Measurements from ENCODE around the gene EIPR1. TPM values are rescaled to one million over a fixed set of nuclear protein-coding genes. Genes with fewer than 3 reads are reported as not detected.

EIPR1 gene
- polyA plus RNA-seq, 2 of the 4 experiments (the other 2 are of a cell fraction) = 55.0 to 65.0 TPM

DNA sequence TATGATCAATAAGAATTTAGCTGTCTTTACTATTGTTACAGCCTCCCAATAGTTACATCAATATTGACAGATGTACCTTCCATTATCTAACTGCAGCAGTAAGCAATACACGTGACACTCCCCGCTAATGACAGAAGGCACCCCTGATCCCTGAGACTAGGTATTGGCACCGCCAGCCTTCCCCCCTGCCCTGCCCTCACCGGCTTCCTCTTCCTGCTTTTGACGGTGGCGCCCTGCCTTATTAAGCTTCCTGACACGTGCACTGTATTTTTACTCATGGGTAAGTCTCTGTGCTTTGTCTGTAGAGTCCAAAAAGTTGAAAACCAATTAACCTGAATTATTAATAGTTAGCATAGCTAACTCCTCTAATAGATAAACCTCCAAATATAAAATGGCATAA lies 223.5 kb downstream of the EIPR1 start:
- Histone ChIP-seq H3K4me1 (peaks cover 6% of the 10 kb centered on the region; the same call in 1 of the 3 replicates), H3K27ac (no peak overlapping the region), H3K9me3 (no peaks in the 10 kb centered on the region), H3K4me2 (no peak overlapping the region), H3K4me3 (no peak overlapping the region)
- 91% methylated on average over 7 of the region's 7 CpGs for WGBS (ENCODE audit: missing lambda C conversion rate)
- FAIRE-seq = no peak
- no peak for DNase-seq (ENCODE audit: low read depth in 1 of 2, low spot score in 1 of 2)
- no peak for ATAC-seq
- TF ChIP-seq HOXB13 (CRISPR knock-in tag; IDR thresholded peaks at IDR 0.05; ENCODE audit: low read depth) (no peak), ATOH8 (CRISPR knock-in tag; IDR thresholded peaks at IDR 0.05; ENCODE audit: low read depth) (no peak), PHF8 (IDR thresholded peaks at IDR 0.05; ENCODE audit: borderline replicate concordance, low read depth) (no peak), POLR2AphosphoS2 (conservative IDR thresholded peaks at IDR 0.05; ENCODE audit: low read length) (no peak), E2F6 (IDR thresholded peaks at IDR 0.05; ENCODE audit: borderline replicate concordance, low read depth) (no peak)
- ChIA-PET POLR2A (no interaction called here), CTCF (no interaction called here)

DNA sequence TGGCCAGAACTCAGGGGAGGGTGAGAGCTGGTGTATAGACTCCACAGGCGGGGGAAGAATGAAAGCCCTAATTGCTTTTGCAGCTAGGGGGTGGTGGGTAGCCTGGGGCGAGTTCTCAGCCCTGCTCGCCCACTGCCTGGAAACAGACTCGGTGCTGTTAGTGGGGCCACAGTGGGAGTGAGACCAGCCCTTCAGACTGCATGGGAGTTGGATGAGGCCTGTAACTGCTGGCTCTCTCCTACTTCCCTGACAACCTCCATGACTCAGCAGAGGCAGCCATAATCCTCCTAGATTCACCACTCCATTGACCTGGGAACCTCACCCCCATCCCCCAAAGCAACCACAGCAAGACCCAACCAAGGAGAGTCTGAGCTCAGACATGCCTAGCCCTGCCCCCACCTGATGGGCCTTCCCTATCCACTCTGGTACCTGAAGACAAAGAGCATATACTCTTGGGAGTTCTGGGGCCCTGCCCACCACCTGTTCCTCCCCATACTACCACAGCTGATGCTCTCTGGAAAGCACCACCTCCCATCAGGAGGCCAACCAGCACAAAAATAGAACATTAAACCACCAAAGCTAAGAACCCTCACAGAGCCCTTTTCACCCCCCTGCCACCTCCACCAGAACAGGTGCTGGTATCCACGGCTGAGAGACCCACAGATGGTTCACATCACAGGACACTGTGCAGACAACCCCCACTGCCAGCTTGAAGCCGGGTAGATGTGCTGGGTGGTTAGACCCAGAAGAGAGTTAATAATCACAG lies 226.3 kb downstream of the EIPR1 start:
- POLR2A ChIA-PET = no interaction called here
- DNase-seq (ENCODE audit: low read depth in 1 of 2, low spot score in 1 of 2) = no peak
- CTCF ChIA-PET = no interaction called here
- H3K4me2 ChIP-seq = no peak overlapping the region
- no peak for FAIRE-seq
- H3K27ac ChIP-seq = peak overlapping the region in 1 of 2 experiments; percentile 36; a peak in 2 of 6 replicates
- H3K4me1 ChIP-seq = peaks cover 6% of the 10 kb centered on the region; the same call in 1 of the 3 replicates
- ATAC-seq = no peak
- no peak overlapping the region for H3K4me3 ChIP-seq
- 87% methylated on average over 6 of the region's 6 CpGs for WGBS (ENCODE audit: missing lambda C conversion rate)
- H3K9me3 ChIP-seq = no peaks in the 10 kb centered on the region
- TF ChIP-seq KDM1A (IDR thresholded peaks at IDR 0.05; ENCODE audit: low read depth) = no peak
- no peak for TF ChIP-seq FOSB (CRISPR knock-in tag; IDR thresholded peaks at IDR 0.05)
- TF ChIP-seq USF2 (IDR thresholded peaks at IDR 0.05) = no peak
- no peak for TF ChIP-seq HES2 (IDR thresholded peaks at IDR 0.05)
- TF ChIP-seq NFE2L2 (conservative IDR thresholded peaks at IDR 0.05; ENCODE audit: low read length) = no peak
- TF ChIP-seq, protein P1, sequence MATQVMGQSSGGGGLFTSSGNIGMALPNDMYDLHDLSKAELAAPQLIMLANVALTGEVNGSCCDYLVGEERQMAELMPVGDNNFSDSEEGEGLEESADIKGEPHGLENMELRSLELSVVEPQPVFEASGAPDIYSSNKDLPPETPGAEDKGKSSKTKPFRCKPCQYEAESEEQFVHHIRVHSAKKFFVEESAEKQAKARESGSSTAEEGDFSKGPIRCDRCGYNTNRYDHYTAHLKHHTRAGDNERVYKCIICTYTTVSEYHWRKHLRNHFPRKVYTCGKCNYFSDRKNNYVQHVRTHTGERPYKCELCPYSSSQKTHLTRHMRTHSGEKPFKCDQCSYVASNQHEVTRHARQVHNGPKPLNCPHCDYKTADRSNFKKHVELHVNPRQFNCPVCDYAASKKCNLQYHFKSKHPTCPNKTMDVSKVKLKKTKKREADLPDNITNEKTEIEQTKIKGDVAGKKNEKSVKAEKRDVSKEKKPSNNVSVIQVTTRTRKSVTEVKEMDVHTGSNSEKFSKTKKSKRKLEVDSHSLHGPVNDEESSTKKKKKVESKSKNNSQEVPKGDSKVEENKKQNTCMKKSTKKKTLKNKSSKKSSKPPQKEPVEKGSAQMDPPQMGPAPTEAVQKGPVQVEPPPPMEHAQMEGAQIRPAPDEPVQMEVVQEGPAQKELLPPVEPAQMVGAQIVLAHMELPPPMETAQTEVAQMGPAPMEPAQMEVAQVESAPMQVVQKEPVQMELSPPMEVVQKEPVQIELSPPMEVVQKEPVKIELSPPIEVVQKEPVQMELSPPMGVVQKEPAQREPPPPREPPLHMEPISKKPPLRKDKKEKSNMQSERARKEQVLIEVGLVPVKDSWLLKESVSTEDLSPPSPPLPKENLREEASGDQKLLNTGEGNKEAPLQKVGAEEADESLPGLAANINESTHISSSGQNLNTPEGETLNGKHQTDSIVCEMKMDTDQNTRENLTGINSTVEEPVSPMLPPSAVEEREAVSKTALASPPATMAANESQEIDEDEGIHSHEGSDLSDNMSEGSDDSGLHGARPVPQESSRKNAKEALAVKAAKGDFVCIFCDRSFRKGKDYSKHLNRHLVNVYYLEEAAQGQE (IDR thresholded peaks at IDR 0.05) = no peak
- TF ChIP-seq ESRRA (IDR thresholded peaks at IDR 0.05; ENCODE audit: borderline replicate concordance, low read length) = no peak
- no peak for TF ChIP-seq HMGXB4 (CRISPR knock-in tag; IDR thresholded peaks at IDR 0.05; ENCODE audit: borderline replicate concordance)
- TF ChIP-seq RARB (CRISPR knock-in tag; IDR thresholded peaks at IDR 0.05) = no peak
- TF ChIP-seq, protein P2, sequence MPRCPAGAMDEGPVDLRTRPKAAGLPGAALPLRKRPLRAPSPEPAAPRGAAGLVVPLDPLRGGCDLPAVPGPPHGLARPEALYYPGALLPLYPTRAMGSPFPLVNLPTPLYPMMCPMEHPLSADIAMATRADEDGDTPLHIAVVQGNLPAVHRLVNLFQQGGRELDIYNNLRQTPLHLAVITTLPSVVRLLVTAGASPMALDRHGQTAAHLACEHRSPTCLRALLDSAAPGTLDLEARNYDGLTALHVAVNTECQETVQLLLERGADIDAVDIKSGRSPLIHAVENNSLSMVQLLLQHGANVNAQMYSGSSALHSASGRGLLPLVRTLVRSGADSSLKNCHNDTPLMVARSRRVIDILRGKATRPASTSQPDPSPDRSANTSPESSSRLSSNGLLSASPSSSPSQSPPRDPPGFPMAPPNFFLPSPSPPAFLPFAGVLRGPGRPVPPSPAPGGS (IDR thresholded peaks at IDR 0.05) = no peak
- no peak for TF ChIP-seq HOXB13 (CRISPR knock-in tag; IDR thresholded peaks at IDR 0.05; ENCODE audit: low read depth)
- TF ChIP-seq HEYL (CRISPR knock-in tag; IDR thresholded peaks at IDR 0.05) = no peak
- TF ChIP-seq HOXA7 (CRISPR knock-in tag; IDR thresholded peaks at IDR 0.05) = no peak
- TF ChIP-seq SMC3 (IDR thresholded peaks at IDR 0.05) = no peak
- no peak for TF ChIP-seq FOSL2 (IDR thresholded peaks at IDR 0.05)
- no peak for TF ChIP-seq FOSL2 (CRISPR knock-in tag; IDR thresholded peaks at IDR 0.05)
- TF ChIP-seq ATOH8 (CRISPR knock-in tag; IDR thresholded peaks at IDR 0.05; ENCODE audit: low read depth) = no peak
- TF ChIP-seq NR3C1 (IDR thresholded peaks at IDR 0.05) = no peak
